Neural cell (in vitro differentiated cells): Measurements from ENCODE around the gene GMPR. TPM values are rescaled to one million over a fixed set of nuclear protein-coding genes. Genes with fewer than 3 reads are reported as not detected.

ENCODE experiments used
- H2AFZ ChIP-seq: fragments of 200-600, 300-800 bp; sonication (generic), shearing (Covaris generic); 2 replicates; pipeline ENCODE4 v1.6.0; 2014; ENCODE audit warnings: low read depth, mild to moderate bottlenecking, antibody characterized with exemption, low read length, moderate library complexity
- H3F3A ChIP-seq: fragments of 200-600 bp; shearing (Covaris generic); 2 replicates; pipeline ENCODE4 v1.6.1; 2016; ENCODE audit warnings: mild to moderate bottlenecking, moderate library complexity, mixed read lengths, antibody characterized with exemption, low read length; ENCODE audit not compliant: insufficient read depth, poor library complexity, severe bottlenecking
- H3K27ac ChIP-seq: fragments of 200-600, 300-800 bp; sonication (generic), shearing (Covaris generic); 2 replicates; pipeline ENCODE4 v1.5.1; 2014; ENCODE audit warnings: mild to moderate bottlenecking, low read length, moderate library complexity
- H3K27me3 ChIP-seq: fragments of 300-800, 200-600 bp; sonication (generic), shearing (Covaris generic); 2 replicates; pipeline ENCODE4 v1.6.0; 2014; ENCODE audit warnings: mild to moderate bottlenecking, low read depth, low read length, moderate library complexity; ENCODE audit not compliant: insufficient read depth
- H3K36me3 ChIP-seq: fragments of 300-800, 200-600 bp; sonication (generic), shearing (Covaris generic); 2 replicates; pipeline ENCODE4 v1.5.1; 2014; ENCODE audit warnings: mild to moderate bottlenecking, antibody characterized with exemption, low read length, moderate library complexity; ENCODE audit not compliant: insufficient read depth
- H3K4me2 ChIP-seq: fragments of 300-800, 200-600 bp; sonication (generic), shearing (Covaris generic); 2 replicates; pipeline ENCODE4 v1.6.0; 2014; ENCODE audit warnings: mild to moderate bottlenecking, low read length
- H3K4me3 ChIP-seq: fragments of 300-800, 200-600 bp; sonication (generic), shearing (Covaris generic); 2 replicates; pipeline ENCODE4 v1.5.1; 2014; ENCODE audit warnings: mild to moderate bottlenecking, low read length, moderate library complexity
- H3K79me2 ChIP-seq: fragments of 200-600 bp; shearing (Covaris generic); replicated peaks from 2 replicates; pipeline ENCODE4 v1.6.0; 2014; ENCODE audit warnings: mild to moderate bottlenecking, low read length, moderate library complexity; ENCODE audit not compliant: insufficient read depth
- H3K9ac ChIP-seq: fragments of 300-800, 200-600 bp; sonication (generic), shearing (Covaris generic); 2 replicates; pipeline ENCODE4 v1.6.1; 2016; ENCODE audit warnings: mild to moderate bottlenecking, low read length, mixed read lengths
- H3K9me2 ChIP-seq: fragments of 200-600 bp; shearing (Covaris generic); 2 replicates; pipeline ENCODE4 v1.6.1; 2016; ENCODE audit warnings: mild to moderate bottlenecking, low read length, mixed read lengths; ENCODE audit not compliant: insufficient read depth
- H3K9me3 ChIP-seq: fragments of 200-600, 300-800 bp; sonication (generic), shearing (Covaris generic); 2 replicates; pipeline ENCODE4 v1.6.1; 2016; ENCODE audit warnings: mild to moderate bottlenecking, mixed run types, low read length, moderate library complexity, mixed read lengths
- H4K20me1 ChIP-seq: fragments of 200-600 bp; shearing (Covaris generic); 2 replicates; pipeline ENCODE4 v1.6.1; 2016; ENCODE audit warnings: mild to moderate bottlenecking, mixed run types; ENCODE audit not compliant: insufficient read depth
- EP300 ChIP-seq: fragments of 450-650 bp; conservative IDR thresholded peaks from 2 replicates; pipeline ENCODE4 v1.6.1; 2014; ENCODE audit warnings: antibody characterized with exemption, mild to moderate bottlenecking, moderate library complexity; ENCODE audit not compliant: poor library complexity, severe bottlenecking
- EZH2 ChIP-seq: fragments of 200-600, 300-800 bp; shearing (Covaris generic), sonication (generic); IDR thresholded peaks from 2 replicates; pipeline ENCODE4 v1.6.1; 2014; ENCODE audit warnings: antibody characterized with exemption, low read length, borderline replicate concordance, mild to moderate bottlenecking; ENCODE audit not compliant: insufficient read depth, poor library complexity, severe bottlenecking
- MXI1 ChIP-seq: fragments of 450-650 bp; conservative IDR thresholded peaks from 2 replicates; pipeline ENCODE4 v1.6.1; 2014; ENCODE audit warnings: antibody characterized with exemption, mild to moderate bottlenecking; ENCODE audit not compliant: poor library complexity, severe bottlenecking
- POLR2AphosphoS5 ChIP-seq: IDR thresholded peaks from 2 replicates; pipeline ENCODE4 v1.6.1; 2012
- RAD21 ChIP-seq: fragments of 450-650 bp; conservative IDR thresholded peaks from 2 replicates; pipeline ENCODE4 v1.6.1; 2014; ENCODE audit warnings: antibody characterized with exemption, mild to moderate bottlenecking, moderate library complexity
- SMC3 ChIP-seq: fragments of 450-650 bp; conservative IDR thresholded peaks from 2 replicates; pipeline ENCODE4 v1.6.1; 2014; ENCODE audit warnings: antibody characterized with exemption, mild to moderate bottlenecking, moderate library complexity; ENCODE audit not compliant: poor library complexity
- TAF1 ChIP-seq: IDR thresholded peaks from 2 replicates; pipeline ENCODE4 v1.6.1; 2012; ENCODE audit warnings: low read depth
- polyA plus RNA-seq: library from polyadenylated mRNA; depleted of rRNA; stranded (reverse); fragments of >200 nt; gene quantifications from 2 replicates; pipeline ENCODE4 v1.2.3, GENCODE V29; 2014
- TF ChIP-seq, protein P1 (sequence below): fragments of 450-650 bp; IDR thresholded peaks from 2 replicates; pipeline ENCODE4 v1.5.1; 2014; ENCODE audit warnings: antibody characterized with exemption, mild to moderate bottlenecking, moderate library complexity; ENCODE audit not compliant: poor library complexity, severe bottlenecking
- TF ChIP-seq, protein P2 (sequence below): IDR thresholded peaks from 2 replicates; pipeline ENCODE4 v1.6.1; 2012; ENCODE audit warnings: borderline replicate concordance

GMPR gene
- polyA plus RNA-seq, 1 donor from 2014 or later: not detected

- Histone ChIP-seq H3K9me3 (no peaks in the 10 kb centered on the region), H3K4me2 (no peak overlapping the region), H4K20me1 (no peaks in the 10 kb centered on the region), H3K79me2 (no peaks in the 10 kb centered on the region), H3K9me2 (no peaks in the 10 kb centered on the region), H3F3A (no peaks in the 10 kb centered on the region), H2AFZ (no peak overlapping the region), H3K27me3 (no peaks in the 10 kb centered on the region), H3K9ac (no peak overlapping the region), H3K27ac (no peak overlapping the region), H3K4me3 (no peak overlapping the region), H3K36me3 (no peaks in the 10 kb centered on the region)
- TF ChIP-seq MXI1 (no peak), EZH2 (no peak), SMC3 (no peak), POLR2AphosphoS5 (no peak)
Measured at GRCh38 chr6:16278750-16279149, 40.4 kb downstream of the GMPR start.

DNA sequence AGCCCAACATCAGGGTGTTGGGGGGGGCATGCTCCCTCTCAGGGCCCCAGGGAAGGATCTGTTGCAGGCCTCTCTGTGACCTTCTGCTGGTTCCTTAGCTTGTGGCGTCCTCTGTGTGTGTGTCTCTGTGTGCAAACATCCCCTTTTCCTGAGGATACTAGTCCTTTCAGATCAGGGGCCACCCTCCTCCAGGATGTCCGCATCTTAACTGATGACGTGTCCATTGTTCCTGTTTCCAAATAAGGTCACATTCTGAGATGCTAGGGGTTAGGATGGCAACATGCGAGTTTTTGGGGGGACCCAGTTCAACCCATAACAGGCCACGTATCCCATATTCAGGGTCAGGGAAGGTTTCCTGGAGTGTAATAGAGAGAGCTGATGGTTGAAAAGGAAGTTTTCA, 40.9 kb downstream of the GMPR start:
- H3K9me2 ChIP-seq: no peaks in the 10 kb centered on the region

More for the DNA sequence above, 40.9 kb downstream of the GMPR start:
- TF ChIP-seq SMC3 (no peak), EP300 (no peak), RAD21 (no peak), EZH2 (no peak), POLR2AphosphoS5 (no peak), TAF1 (no peak), MXI1 (no peak)
- TF ChIP-seq, protein P1, sequence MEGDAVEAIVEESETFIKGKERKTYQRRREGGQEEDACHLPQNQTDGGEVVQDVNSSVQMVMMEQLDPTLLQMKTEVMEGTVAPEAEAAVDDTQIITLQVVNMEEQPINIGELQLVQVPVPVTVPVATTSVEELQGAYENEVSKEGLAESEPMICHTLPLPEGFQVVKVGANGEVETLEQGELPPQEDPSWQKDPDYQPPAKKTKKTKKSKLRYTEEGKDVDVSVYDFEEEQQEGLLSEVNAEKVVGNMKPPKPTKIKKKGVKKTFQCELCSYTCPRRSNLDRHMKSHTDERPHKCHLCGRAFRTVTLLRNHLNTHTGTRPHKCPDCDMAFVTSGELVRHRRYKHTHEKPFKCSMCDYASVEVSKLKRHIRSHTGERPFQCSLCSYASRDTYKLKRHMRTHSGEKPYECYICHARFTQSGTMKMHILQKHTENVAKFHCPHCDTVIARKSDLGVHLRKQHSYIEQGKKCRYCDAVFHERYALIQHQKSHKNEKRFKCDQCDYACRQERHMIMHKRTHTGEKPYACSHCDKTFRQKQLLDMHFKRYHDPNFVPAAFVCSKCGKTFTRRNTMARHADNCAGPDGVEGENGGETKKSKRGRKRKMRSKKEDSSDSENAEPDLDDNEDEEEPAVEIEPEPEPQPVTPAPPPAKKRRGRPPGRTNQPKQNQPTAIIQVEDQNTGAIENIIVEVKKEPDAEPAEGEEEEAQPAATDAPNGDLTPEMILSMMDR: no peak
- TF ChIP-seq, protein P2, sequence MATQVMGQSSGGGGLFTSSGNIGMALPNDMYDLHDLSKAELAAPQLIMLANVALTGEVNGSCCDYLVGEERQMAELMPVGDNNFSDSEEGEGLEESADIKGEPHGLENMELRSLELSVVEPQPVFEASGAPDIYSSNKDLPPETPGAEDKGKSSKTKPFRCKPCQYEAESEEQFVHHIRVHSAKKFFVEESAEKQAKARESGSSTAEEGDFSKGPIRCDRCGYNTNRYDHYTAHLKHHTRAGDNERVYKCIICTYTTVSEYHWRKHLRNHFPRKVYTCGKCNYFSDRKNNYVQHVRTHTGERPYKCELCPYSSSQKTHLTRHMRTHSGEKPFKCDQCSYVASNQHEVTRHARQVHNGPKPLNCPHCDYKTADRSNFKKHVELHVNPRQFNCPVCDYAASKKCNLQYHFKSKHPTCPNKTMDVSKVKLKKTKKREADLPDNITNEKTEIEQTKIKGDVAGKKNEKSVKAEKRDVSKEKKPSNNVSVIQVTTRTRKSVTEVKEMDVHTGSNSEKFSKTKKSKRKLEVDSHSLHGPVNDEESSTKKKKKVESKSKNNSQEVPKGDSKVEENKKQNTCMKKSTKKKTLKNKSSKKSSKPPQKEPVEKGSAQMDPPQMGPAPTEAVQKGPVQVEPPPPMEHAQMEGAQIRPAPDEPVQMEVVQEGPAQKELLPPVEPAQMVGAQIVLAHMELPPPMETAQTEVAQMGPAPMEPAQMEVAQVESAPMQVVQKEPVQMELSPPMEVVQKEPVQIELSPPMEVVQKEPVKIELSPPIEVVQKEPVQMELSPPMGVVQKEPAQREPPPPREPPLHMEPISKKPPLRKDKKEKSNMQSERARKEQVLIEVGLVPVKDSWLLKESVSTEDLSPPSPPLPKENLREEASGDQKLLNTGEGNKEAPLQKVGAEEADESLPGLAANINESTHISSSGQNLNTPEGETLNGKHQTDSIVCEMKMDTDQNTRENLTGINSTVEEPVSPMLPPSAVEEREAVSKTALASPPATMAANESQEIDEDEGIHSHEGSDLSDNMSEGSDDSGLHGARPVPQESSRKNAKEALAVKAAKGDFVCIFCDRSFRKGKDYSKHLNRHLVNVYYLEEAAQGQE: no peak
- Histone ChIP-seq H3K27ac (no peak overlapping the region), H3K27me3 (no peaks in the 10 kb centered on the region), H3K36me3 (no peaks in the 10 kb centered on the region), H3K4me2 (no peak overlapping the region), H3K4me3 (no peak overlapping the region), H3F3A (no peaks in the 10 kb centered on the region), H4K20me1 (no peaks in the 10 kb centered on the region), H3K9ac (no peak overlapping the region), H3K79me2 (no peaks in the 10 kb centered on the region), H3K9me3 (no peaks in the 10 kb centered on the region), H2AFZ (no peak overlapping the region)
